HepG2 (cell line): ENCODE measurements around the gene CHPF. TPM values are rescaled to one million over a fixed set of nuclear protein-coding genes. Genes with fewer than 3 reads are reported as not detected.

Experiments
- DNMT3B ChIP-seq: conservative IDR thresholded peaks from 2 replicates; pipeline ENCODE4 v1.6.1; 2016; ENCODE audit warnings: missing biosample characterization, control low read depth
- HNRNPL ChIP-seq: fragments of 200-400 bp; formaldehyde crosslinking; IDR thresholded peaks from 2 replicates; pipeline ENCODE4 v1.6.1; 2017; ENCODE audit warnings: mild to moderate bottlenecking, low read depth, low read length
- HOXA3 ChIP-seq: sonication (generic); formaldehyde crosslinking; IDR thresholded peaks from 2 replicates; pipeline ENCODE4 v1.5.0; 2020; ENCODE audit warnings: missing genetic modification reagents
- HOXD1 ChIP-seq: sonication (generic); formaldehyde crosslinking; IDR thresholded peaks from 2 replicates; pipeline ENCODE4 v1.5.0; 2020; ENCODE audit warnings: missing genetic modification reagents
- KAT8 ChIP-seq: IDR thresholded peaks from 2 replicates; pipeline ENCODE4 v1.6.1; 2016; ENCODE audit warnings: missing genetic modification reagents, missing compliant biosample characterization
- MTA1 ChIP-seq: sonication (generic); formaldehyde crosslinking; IDR thresholded peaks from 2 replicates; pipeline ENCODE4 v1.4.0; 2020; ENCODE audit warnings: missing genetic modification reagents, mild to moderate bottlenecking, borderline replicate concordance
- NR2F6 ChIP-seq, 2 experiments: IDR thresholded peaks; 2 replicates each; pipeline ENCODE4 v1.6.1; 2016; ENCODE audit warnings: antibody characterized with exemption in 1 of 2, mild to moderate bottlenecking in 1 of 2
- RBM22 ChIP-seq: fragments of 200-400 bp; formaldehyde crosslinking; optimal IDR thresholded peaks from 2 replicates; pipeline ENCODE3; 2017; ENCODE audit warnings: mild to moderate bottlenecking, low read length, moderate library complexity
- SP4 ChIP-seq: sonication (generic); formaldehyde crosslinking; IDR thresholded peaks from 2 replicates; pipeline ENCODE4 v1.8.1; 2023; ENCODE audit warnings: mild to moderate bottlenecking, missing genetic modification reagents
- TEAD2 ChIP-seq: sonication (generic); formaldehyde crosslinking; IDR thresholded peaks from 2 replicates; pipeline ENCODE4 v1.9.0; 2021; ENCODE audit warnings: missing genetic modification reagents
- ZNF138 ChIP-seq: sonication (generic); formaldehyde crosslinking; IDR thresholded peaks from 2 replicates; pipeline ENCODE4 v1.5.0; 2020; ENCODE audit warnings: mild to moderate bottlenecking, low read depth, missing genetic modification reagents
- ZNF230 ChIP-seq: sonication (generic); formaldehyde crosslinking; IDR thresholded peaks from 2 replicates; pipeline ENCODE4 v1.4.0; 2020; ENCODE audit warnings: mild to moderate bottlenecking, missing genetic modification reagents
- polyA plus RNA-seq, 8 experiments: library from polyadenylated mRNA; depleted of rRNA in 3 of 8; stranded (reverse) in 7 of 8; unstranded in 1 of 8; fragments of >200 nt; fragmentation: Illumina TruSeq in 4 of 8; extraction: Trizol in 4 of 8; gene quantifications; 2 replicates each; pipeline versions ENCODE4 v1.2.1 to v1.2.3, GENCODE V29; 2011 to 2016; ENCODE audit warnings: low read depth in 4 of 8, missing spikeins in 1 of 8, mixed read lengths in 1 of 8; ENCODE audit not compliant: insufficient read depth in 1 of 8
- total RNA-seq, 5 experiments: library from RNA; depleted of rRNA; stranded (reverse); fragments of >200 nt; fragmentation: Illumina TruSeq; extraction: Trizol; gene quantifications; 2 replicates each; pipeline ENCODE4 v1.2.3, GENCODE V29; 2016; ENCODE audit warnings: low read depth in 1 of 5
- TF ChIP-seq, protein P1 (sequence below): sonication (generic); formaldehyde crosslinking; IDR thresholded peaks from 2 replicates; pipeline ENCODE4 v1.4.0; 2020; ENCODE audit warnings: missing genetic modification reagents
- TF ChIP-seq, protein P2 (sequence below): sonication (generic); formaldehyde crosslinking; IDR thresholded peaks from 2 replicates; pipeline ENCODE4 v1.9.0; 2021; ENCODE audit warnings: missing genetic modification reagents, mild to moderate bottlenecking, borderline replicate concordance
- TF ChIP-seq, protein P3 (sequence below): sonication (generic); formaldehyde crosslinking; IDR thresholded peaks from 2 replicates; pipeline ENCODE4 v1.4.0; 2020; ENCODE audit warnings: missing genetic modification reagents
- TF ChIP-seq, protein P4 (sequence below): sonication (generic); formaldehyde crosslinking; IDR thresholded peaks from 2 replicates; pipeline ENCODE4 v1.5.0; 2020; ENCODE audit warnings: mild to moderate bottlenecking, low read depth, missing genetic modification reagents, borderline replicate concordance
- TF ChIP-seq, protein P5 (sequence below): sonication (generic); formaldehyde crosslinking; IDR thresholded peaks from 2 replicates; pipeline ENCODE4 v1.9.0; 2021; ENCODE audit warnings: missing genetic modification reagents, borderline replicate concordance

The CHPF gene
- total and polyA plus RNA-seq, 2 of the 13 experiments (the other 11 are each of a cell fraction or from before 2014, with no cell fraction given): 79.6 to 111 TPM

DNA sequence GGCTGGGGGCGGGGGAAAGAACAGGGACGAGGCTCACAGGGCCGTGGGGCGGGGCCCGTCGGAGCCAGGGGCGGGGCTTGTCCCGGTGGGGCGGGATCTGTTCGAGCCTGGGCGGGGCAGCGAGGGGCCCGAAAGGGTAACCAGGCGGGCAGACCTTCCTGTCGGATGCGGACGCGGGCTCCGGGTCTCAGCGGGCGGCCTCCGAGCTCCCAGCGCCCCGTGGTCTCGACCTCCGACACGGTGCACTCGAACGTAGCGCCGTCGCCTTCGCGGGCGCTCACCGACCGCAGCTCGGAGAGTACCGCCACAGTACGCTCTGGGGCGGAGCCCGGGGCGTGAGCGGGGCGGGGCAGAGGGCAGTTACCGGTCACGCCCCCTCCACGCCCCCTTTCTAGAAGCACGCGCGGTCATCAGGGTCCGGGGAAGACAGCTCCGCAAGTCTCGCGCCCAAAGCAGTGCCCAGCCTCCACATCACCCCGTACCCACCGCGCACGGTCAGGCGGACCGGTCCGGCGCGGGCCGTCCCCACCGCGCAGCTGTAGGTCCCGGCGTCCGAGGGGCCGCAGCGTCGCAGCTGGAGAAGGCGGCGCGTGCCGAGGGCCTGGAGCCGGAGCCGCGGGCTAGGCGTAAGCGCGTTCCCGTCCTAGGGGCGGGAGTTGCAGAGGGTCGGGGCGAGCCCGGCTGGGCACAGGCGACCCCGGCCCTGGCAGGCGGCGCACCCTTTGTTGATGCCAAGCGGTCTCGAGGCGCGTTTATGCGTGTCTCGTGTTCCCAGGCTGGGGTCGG, 9.0 kb upstream of the CHPF start (continued):
- TF ChIP-seq, protein P1, sequence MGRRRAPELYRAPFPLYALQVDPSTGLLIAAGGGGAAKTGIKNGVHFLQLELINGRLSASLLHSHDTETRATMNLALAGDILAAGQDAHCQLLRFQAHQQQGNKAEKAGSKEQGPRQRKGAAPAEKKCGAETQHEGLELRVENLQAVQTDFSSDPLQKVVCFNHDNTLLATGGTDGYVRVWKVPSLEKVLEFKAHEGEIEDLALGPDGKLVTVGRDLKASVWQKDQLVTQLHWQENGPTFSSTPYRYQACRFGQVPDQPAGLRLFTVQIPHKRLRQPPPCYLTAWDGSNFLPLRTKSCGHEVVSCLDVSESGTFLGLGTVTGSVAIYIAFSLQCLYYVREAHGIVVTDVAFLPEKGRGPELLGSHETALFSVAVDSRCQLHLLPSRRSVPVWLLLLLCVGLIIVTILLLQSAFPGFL (CRISPR knock-in tag): no peak
- TF ChIP-seq, protein P2, sequence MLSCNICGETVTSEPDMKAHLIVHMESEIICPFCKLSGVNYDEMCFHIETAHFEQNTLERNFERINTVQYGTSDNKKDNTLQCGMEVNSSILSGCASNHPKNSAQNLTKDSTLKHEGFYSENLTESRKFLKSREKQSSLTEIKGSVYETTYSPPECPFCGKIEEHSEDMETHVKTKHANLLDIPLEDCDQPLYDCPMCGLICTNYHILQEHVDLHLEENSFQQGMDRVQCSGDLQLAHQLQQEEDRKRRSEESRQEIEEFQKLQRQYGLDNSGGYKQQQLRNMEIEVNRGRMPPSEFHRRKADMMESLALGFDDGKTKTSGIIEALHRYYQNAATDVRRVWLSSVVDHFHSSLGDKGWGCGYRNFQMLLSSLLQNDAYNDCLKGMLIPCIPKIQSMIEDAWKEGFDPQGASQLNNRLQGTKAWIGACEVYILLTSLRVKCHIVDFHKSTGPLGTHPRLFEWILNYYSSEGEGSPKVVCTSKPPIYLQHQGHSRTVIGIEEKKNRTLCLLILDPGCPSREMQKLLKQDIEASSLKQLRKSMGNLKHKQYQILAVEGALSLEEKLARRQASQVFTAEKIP (CRISPR knock-in tag): no peak
- TF ChIP-seq HOXD1 (CRISPR knock-in tag): no peak; the same call in 1 of the 2 replicates
- TF ChIP-seq, protein P3, sequence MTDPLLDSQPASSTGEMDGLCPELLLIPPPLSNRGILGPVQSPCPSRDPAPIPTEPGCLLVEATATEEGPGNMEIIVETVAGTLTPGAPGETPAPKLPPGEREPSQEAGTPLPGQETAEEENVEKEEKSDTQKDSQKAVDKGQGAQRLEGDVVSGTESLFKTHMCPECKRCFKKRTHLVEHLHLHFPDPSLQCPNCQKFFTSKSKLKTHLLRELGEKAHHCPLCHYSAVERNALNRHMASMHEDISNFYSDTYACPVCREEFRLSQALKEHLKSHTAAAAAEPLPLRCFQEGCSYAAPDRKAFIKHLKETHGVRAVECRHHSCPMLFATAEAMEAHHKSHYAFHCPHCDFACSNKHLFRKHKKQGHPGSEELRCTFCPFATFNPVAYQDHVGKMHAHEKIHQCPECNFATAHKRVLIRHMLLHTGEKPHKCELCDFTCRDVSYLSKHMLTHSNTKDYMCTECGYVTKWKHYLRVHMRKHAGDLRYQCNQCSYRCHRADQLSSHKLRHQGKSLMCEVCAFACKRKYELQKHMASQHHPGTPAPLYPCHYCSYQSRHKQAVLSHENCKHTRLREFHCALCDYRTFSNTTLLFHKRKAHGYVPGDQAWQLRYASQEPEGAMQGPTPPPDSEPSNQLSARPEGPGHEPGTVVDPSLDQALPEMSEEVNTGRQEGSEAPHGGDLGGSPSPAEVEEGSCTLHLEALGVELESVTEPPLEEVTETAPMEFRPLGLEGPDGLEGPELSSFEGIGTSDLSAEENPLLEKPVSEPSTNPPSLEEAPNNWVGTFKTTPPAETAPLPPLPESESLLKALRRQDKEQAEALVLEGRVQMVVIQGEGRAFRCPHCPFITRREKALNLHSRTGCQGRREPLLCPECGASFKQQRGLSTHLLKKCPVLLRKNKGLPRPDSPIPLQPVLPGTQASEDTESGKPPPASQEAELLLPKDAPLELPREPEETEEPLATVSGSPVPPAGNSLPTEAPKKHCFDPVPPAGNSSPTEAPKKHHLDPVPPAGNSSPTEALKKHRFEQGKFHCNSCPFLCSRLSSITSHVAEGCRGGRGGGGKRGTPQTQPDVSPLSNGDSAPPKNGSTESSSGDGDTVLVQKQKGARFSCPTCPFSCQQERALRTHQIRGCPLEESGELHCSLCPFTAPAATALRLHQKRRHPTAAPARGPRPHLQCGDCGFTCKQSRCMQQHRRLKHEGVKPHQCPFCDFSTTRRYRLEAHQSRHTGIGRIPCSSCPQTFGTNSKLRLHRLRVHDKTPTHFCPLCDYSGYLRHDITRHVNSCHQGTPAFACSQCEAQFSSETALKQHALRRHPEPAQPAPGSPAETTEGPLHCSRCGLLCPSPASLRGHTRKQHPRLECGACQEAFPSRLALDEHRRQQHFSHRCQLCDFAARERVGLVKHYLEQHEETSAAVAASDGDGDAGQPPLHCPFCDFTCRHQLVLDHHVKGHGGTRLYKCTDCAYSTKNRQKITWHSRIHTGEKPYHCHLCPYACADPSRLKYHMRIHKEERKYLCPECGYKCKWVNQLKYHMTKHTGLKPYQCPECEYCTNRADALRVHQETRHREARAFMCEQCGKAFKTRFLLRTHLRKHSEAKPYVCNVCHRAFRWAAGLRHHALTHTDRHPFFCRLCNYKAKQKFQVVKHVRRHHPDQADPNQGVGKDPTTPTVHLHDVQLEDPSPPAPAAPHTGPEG: no peak; the same call in 1 of the 2 replicates
- TF ChIP-seq HOXA3 (CRISPR knock-in tag): peak; percentile 66
- peak; percentile 35 for TF ChIP-seq KAT8
- TF ChIP-seq RBM22: no peak
- peak; percentile 71; the same call in 1 of the 2 replicates for TF ChIP-seq MTA1
- TF ChIP-seq NR2F6 (IDR thresholded peaks at IDR 0.05): no peak
- TF ChIP-seq NR2F6 (CRISPR knock-in tag; IDR thresholded peaks at IDR 0.05): peak; percentile 43; the same call in 1 of the 2 replicates
- peak; percentile 57 for TF ChIP-seq ZNF230 (CRISPR knock-in tag)
- TF ChIP-seq, protein P4, sequence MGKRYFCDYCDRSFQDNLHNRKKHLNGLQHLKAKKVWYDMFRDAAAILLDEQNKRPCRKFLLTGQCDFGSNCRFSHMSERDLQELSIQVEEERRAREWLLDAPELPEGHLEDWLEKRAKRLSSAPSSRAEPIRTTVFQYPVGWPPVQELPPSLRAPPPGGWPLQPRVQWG (CRISPR knock-in tag): no peak
- TF ChIP-seq, protein P5, sequence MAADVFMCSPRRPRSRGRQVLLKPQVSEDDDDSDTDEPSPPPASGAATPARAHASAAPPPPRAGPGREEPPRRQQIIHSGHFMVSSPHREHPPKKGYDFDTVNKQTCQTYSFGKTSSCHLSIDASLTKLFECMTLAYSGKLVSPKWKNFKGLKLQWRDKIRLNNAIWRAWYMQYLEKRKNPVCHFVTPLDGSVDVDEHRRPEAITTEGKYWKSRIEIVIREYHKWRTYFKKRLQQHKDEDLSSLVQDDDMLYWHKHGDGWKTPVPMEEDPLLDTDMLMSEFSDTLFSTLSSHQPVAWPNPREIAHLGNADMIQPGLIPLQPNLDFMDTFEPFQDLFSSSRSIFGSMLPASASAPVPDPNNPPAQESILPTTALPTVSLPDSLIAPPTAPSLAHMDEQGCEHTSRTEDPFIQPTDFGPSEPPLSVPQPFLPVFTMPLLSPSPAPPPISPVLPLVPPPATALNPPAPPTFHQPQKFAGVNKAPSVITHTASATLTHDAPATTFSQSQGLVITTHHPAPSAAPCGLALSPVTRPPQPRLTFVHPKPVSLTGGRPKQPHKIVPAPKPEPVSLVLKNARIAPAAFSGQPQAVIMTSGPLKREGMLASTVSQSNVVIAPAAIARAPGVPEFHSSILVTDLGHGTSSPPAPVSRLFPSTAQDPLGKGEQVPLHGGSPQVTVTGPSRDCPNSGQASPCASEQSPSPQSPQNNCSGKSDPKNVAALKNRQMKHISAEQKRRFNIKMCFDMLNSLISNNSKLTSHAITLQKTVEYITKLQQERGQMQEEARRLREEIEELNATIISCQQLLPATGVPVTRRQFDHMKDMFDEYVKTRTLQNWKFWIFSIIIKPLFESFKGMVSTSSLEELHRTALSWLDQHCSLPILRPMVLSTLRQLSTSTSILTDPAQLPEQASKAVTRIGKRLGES (CRISPR knock-in tag): no peak
- peak; percentile 97 for TF ChIP-seq ZNF138 (CRISPR knock-in tag)
- TF ChIP-seq SP4: peak; percentile 100
- no peak for TF ChIP-seq HNRNPL
- TF ChIP-seq DNMT3B (CRISPR knock-in tag): no peak
- TF ChIP-seq TEAD2: no peak
